PC-3 (cell line): ENCODE results near the gene CACNA1C.

Experiments
- EZH2 ChIP-seq: fragments of 300-600 bp; sonication (generic); IDR thresholded peaks from one replicate; pipeline ENCODE4 v1.6.1; 2017; ENCODE audit warnings: antibody characterized with exemption, mild to moderate bottlenecking, low read length; ENCODE audit not compliant: unreplicated experiment
- TF ChIP-seq, protein P1 (sequence below): fragments of 300-600 bp; sonication (generic); conservative IDR thresholded peaks from 2 replicates; pipeline ENCODE4 v1.5.1; 2017; ENCODE audit warnings: antibody characterized with exemption, low read depth, mild to moderate bottlenecking, low read length

DNA sequence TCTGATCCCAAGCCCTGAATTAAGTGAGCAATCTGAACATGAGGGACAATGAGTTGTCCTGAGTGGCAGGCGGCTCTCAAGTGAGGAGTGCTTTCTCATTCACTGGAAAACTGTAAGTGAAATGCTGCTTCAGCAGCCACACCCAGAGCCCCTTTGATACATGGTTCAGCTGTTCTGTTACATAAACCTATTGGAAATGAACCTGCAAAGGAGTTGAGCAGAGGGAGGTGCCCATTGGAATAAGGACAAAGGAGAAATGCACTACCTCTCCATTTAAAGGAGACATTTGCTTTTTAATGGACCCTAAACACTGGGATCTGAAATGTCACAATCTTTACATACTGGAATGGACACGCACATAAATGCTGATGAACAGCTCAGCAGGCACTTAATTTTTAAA is 169.9 kb downstream of the CACNA1C start:
- TF ChIP-seq, protein P1, sequence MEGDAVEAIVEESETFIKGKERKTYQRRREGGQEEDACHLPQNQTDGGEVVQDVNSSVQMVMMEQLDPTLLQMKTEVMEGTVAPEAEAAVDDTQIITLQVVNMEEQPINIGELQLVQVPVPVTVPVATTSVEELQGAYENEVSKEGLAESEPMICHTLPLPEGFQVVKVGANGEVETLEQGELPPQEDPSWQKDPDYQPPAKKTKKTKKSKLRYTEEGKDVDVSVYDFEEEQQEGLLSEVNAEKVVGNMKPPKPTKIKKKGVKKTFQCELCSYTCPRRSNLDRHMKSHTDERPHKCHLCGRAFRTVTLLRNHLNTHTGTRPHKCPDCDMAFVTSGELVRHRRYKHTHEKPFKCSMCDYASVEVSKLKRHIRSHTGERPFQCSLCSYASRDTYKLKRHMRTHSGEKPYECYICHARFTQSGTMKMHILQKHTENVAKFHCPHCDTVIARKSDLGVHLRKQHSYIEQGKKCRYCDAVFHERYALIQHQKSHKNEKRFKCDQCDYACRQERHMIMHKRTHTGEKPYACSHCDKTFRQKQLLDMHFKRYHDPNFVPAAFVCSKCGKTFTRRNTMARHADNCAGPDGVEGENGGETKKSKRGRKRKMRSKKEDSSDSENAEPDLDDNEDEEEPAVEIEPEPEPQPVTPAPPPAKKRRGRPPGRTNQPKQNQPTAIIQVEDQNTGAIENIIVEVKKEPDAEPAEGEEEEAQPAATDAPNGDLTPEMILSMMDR = no peak
- TF ChIP-seq EZH2 = no peak
